Activated gamma-delta T cell treated with anti-CD3 and anti-CD28 coated beads, Interleukin-2, amount 50 U/mL, for 16 hours (primary cell): ENCODE results near the gene TNK1.
A peak's percentile ranks its signal among the peaks of the same experiment; 100 is the strongest.

Experiments
- DNase-seq: peaks from one replicate; pipeline ENCODE4 v3.0.0-alpha.2; 2020; ENCODE audit warnings: low read depth

Gene TNK1

DNA sequence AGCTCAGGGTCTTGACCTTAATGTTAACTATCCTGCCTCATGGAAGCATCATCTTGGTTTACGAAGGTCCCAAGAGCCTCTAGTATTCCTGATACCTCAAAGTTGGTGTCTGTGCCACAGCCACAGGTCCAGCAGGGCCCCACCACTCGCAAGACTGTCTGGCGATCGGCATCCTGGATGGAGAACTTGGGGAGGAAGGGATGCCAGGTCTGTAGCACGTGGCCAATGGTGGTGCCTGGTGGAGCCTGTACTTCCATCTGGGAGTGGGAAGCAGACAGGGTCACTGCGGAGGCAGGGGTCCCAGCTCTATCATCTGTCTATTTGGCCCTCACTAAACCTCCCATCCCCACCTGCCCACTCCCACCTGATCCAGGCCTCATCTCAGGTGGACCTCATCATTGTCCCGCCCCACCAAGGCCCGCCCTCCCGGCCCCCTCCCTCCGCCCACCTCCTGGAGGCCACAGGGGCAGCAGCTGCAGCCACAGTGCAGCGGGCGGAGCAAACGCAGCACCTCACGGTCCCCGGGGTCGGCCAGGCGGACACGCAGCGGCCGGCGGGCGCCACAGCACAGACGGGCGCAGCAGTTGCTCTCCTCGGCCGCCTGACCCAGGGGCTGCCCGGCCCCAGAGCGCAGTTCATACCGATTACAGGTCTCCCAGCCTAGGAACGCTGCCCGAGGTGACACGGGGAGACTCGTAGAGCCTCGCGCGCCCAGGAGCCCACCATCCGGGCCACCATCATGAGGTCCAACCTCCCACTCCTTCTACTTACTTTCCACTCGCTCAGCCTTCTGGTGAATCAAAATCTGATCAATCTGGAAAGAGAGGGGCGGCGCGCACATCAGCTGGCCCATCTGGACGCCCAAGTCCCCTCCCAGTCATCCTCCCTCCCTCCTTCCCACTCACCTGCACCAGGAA is 12.1 kb downstream of the TNK1 start:
- no peak for DNase-seq

- peak; percentile 42 for DNase-seq
Observed at GRCh38 chr17:7393613-7394451, 12.9 kb downstream of the TNK1 start.

DNA sequence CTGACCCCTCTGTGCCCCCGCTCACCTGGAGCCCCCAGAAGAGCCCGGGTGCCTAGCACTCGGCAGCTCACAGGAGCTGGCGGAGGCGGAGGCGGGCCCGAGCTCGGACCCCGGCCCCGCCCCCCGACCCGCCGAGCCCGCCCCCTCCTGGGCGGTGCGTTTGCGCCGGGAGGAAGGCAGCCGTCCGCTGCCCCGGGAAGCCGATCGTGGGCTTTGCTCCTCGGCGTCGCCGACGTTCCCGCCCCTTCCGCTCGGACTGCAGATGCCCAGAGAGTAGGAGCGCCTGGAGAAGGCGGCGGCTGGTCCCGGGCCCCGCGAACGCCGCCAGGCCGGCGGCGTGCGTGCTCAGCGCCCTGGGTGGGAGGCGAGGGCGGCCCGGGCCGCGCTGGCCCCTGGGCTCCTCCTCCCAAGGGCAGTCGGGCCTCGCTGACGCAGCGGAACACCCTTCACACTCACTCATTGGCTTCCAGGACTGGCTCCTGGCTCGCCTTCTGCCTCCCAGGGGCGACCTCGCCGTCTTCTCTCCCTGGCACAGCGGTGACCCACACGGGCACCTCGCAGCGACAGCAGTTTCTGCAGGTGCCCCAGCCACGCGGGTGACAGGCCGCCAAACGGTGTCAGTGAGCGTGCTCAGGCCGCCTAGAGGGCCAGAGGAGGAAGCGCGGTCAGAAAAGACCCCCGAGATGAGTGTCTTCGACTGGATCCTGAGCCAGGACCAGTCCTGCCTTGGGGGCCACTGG is 13.7 kb downstream of the TNK1 start, which contains the start of gene PLSCR3:
TSS of gene PLSCR3 (minus strand) at position 74 of the 740 bp plus-strand sequence. CDS start 415 bp downstream, outside the sequence.
- peak; percentile 69 for DNase-seq

- DNase-seq: no peak
Observed at GRCh38 chr17:7396147-7396546, 15.3 kb downstream of the TNK1 start.

DNA sequence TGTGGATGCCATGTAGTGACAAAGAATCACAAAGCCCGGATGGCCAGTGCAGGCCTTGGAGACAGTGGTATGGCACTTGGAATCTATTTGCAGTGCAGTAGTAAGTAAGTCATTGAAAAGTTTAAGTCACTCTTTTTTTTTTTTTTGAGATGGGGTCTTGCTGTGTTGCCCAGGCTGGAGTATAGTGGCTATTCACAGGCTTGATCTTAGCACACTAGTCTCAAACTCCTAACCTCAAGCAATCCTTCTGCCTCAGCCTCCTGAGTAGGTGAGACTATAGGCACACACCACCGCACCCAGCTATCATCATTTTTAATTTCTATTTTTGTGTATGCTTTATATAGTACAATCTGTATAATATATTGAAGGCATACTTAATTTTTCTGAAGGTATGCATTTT is 17.7 kb downstream of the TNK1 start:
- DNase-seq: no peak

- no peak for DNase-seq
Observed at GRCh38 chr17:7403043-7403726, 22.3 kb downstream of the TNK1 start.

DNA sequence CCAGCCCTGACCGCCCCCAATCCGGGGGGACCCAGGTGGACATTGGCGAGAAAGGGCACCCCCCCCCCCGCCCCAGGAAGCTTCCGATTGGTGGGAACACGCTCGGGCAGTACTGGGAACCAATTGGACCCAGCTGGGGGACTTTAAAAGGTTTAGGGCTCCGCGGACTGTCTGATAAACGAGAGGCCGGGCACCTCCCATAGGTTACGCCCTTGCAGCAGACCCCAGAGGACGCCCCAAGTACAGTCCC is 22.8 kb downstream of the TNK1 start:
- no peak for DNase-seq

DNA sequence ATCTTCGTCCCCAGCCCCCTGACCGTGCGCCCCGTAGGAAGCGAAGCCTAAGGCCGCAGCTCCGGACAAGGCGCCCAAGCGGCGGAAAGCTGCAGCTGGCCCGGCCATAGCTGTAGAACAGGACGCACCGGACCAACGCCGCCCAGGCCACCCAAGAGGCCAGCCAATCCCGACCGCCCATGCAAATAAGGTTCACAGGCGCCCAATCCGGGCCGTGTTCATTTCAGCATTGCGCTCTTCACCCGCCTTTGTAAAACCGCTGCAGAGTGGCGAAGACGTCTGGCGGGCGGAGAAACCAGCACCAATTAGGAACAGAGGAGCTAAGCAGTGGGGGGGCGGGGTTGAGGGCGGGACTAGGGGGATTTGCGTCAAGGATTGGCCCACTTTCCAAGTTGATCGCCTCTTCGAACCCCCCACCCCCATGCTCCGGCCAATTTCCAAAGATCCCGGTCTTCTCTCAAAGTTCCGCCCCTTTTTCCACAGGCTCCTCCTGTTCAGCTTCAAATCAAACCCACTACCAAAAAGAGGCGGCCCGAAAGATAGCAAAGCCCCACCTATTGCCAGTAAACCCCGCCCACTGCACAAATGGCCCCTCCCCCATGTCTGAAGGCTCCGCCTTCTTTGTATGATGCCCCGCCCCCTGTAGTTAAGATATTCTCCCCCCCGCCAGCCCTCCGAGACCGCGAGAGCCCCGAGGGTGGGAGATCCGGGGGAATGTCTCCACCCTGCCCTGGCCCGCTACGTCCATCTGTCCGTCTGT is 23.3 kb downstream of the TNK1 start, which contains the start of gene TMEM256:
TSS of gene TMEM256 (minus strand) at position 121 of the 760 bp plus-strand sequence. CDS start at position 108, 13 bp downstream.
- peak; percentile 92 for DNase-seq

DNA sequence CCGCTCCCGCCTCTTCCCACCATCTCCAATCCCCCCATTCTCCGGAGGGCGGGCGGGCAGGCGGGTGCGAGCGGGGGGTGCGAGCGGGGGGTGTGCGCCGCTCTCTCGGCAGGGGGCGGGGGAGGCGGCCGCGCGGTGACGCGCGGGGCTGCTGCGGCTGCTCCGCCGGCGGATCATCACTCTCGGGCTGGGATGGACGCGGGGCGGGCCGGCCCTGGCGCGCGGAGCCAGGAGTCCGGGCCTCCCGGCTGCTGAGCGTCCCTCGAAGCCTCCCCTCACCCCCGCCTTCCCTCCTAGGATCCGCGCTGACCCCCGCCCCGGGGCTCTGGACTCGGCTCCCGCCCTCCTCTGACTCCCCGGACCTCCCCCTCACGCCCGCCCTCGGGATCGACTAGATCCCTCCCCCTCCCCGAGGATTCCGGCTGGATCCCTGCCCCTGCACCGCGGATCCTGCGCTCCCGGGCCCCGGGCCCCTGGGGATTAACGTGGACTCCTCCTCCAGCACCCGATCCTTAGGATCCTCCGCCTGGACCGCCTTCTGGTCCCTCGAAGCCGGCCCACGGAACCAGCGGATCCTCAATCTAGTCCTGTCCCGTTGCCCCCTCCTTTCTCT is 24.0 kb downstream of the TNK1 start:
- no peak for DNase-seq

- DNase-seq: no peak
Observed at GRCh38 chr17:7405350-7406234, 24.7 kb downstream of the TNK1 start.

GRCh38 chr17:7406235-7406825 is 25.4 kb downstream of the TNK1 start:
- no peak for DNase-seq

- DNase-seq: no peak
Observed at GRCh38 chr17:7407082-7407481, 26.2 kb downstream of the TNK1 start.

DNA sequence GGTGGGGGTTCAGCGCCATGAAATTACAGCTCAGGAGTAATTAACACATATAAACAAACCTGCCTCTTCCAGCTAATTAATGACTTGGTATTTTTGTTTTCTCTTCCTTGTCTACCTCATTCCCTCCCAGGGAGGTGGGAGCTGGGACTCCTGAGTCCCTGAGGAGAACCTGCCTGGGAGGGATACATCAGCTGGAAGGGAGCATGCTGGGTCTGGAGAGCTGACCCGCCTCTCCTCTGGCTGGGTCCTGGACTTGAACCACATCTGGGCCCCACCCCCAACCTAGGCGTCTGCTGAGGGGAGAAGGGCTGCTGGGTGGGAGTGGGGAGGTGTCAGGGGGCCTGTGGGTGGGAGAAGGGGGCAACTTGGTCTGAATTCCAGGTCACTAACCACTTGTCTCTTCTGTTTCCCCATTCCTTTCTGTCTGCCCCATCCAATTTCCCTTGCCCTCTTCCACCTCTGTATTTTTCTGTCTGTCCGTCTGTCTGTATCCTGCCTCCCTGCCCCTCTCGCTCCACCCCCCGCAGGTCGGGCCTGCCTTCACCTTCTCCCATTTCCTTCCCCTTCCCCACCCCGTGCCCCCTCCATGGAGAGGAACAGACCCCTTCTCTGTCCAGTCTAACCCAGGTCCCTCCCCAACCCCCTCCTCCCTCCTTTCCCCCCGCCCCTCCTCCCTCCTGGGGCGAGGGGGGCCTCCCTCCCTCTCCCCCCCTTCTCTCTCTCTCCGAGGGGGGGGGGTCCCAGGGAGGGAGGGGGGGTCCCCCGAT is 26.8 kb downstream of the TNK1 start, which contains the start of gene NLGN2:
TSS of gene NLGN2 (plus strand) at position 361 of the 767 bp plus-strand sequence. CDS start 411 bp downstream, outside the sequence.
- no peak for DNase-seq

DNA sequence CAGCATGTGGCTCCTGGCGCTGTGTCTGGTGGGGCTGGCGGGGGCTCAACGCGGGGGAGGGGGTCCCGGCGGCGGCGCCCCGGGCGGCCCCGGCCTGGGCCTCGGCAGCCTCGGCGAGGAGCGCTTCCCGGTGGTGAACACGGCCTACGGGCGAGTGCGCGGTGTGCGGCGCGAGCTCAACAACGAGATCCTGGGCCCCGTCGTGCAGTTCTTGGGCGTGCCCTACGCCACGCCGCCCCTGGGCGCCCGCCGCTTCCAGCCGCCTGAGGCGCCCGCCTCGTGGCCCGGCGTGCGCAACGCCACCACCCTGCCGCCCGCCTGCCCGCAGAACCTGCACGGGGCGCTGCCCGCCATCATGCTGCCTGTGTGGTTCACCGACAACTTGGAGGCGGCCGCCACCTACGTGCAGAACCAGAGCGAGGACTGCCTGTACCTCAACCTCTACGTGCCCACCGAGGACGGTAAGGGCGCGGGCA is 27.4 kb downstream of the TNK1 start:
- DNase-seq: no peak

DNA sequence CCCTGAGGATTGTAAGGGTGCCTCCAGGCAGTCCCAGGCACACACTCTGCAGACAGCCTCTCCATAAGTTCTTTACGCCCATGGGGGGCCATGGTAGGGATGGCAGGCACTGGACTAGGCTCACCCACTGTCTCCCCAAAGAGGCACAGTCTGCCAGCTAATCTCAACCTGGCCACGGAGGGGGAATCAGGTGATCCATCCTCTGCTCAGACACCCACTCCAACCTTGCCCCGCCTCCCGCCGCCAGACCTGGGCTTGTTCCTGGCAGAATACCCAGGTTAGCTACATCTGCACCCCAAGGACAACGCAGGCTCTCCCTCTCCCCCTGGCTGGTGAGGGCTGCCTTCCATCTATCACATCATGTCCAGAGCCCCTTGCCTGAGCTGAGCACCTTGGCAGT is 28.0 kb downstream of the TNK1 start:
- DNase-seq: no peak

- DNase-seq: no peak
Observed at GRCh38 chr17:7409716-7410115, 28.8 kb downstream of the TNK1 start.

DNA sequence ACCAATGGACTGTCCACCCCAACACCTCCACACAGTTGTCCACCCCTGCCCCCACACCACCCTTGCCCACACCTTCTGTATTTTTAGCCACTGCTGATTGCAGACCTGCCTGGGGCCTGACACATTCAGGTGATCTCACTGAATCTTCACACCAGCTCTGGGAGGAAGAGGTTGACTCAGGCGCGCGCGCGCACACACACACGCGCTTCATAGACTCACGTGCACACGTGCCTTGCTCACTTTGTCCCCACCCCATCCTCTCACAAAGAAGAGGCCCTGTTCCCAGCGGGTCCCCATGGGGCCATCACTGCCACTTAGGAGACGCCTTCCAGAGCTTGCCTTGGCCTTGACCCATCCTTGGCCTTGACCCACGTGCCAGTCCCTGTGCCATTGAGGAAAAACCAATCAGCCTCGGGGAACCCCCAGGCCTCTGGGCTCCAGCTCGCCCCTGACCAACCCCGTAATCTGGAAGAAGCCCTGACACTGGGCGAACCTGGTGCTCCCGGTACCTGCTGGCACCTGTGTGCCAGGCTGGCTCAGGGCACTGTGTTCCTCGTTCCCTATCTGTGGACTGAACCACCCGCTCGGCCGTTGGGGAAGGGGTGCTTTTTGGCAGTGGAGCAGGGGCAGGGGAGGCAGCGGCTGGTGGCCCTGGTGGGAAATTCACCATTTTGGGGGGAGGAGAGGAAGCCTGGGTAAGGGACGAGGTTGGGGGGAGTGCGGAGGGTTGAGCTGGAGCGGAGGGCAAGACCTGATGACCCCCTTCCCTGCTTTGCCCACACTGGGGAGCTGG is 29.9 kb downstream of the TNK1 start:
- DNase-seq: no peak
